22Rv1 (cell line): Measurements from ENCODE around the gene PTPN13.

Source experiments
- CTCF ChIP-seq: fragments of 450-650 bp; IDR thresholded peaks from 2 replicates; pipeline ENCODE4 v1.5.1; 2017; ENCODE audit warnings: mild to moderate bottlenecking
- ZFX ChIP-seq: fragments of 450-650 bp; IDR thresholded peaks from 2 replicates; pipeline ENCODE4 v1.6.1; 2017; ENCODE audit warnings: antibody characterized with exemption, borderline replicate concordance

- TF ChIP-seq CTCF (no peak), ZFX (no peak)
Measured at GRCh38 chr4:86614865-86615264, 20.8 kb downstream of the PTPN13 start.
